GM18873 (cell line): ENCODE data around the gene TNS3.

Experiments
- ATAC-seq: cut with Tn5 transposase; IDR thresholded peaks from one replicate; pipeline ENCODE4 v1.9.1; 2021; ENCODE audit warnings: mild to moderate bottlenecking, moderate library complexity, moderate number of reproducible peaks; ENCODE audit not compliant: unreplicated experiment, low FRiP score

Gene TNS3

GRCh38 chr7:47440320-47440719, 141.6 kb downstream of the TNS3 start:
- ATAC-seq = no peak

- ATAC-seq = no peak
Observed at GRCh38 chr7:47439181-47439667, 142.7 kb downstream of the TNS3 start.

GRCh38 chr7:47438411-47439029, 143.4 kb downstream of the TNS3 start:
- ATAC-seq = no peak

GRCh38 chr7:47435889-47436312, 146.0 kb downstream of the TNS3 start:
- no peak for ATAC-seq

GRCh38 chr7:47433564-47433895, 148.4 kb downstream of the TNS3 start:
- no peak for ATAC-seq

GRCh38 chr7:47432671-47433563, 149.0 kb downstream of the TNS3 start:
- ATAC-seq = no peak

GRCh38 chr7:47430422-47430821, 151.5 kb downstream of the TNS3 start:
- no peak for ATAC-seq

- ATAC-seq = no peak
Observed at GRCh38 chr7:47428768-47429472, 153.0 kb downstream of the TNS3 start.

GRCh38 chr7:47428052-47428767, 153.7 kb downstream of the TNS3 start:
- no peak for ATAC-seq

GRCh38 chr7:47427051-47427643, 154.8 kb downstream of the TNS3 start:
- no peak for ATAC-seq

- no peak for ATAC-seq
Observed at GRCh38 chr7:47424523-47424922, 157.4 kb downstream of the TNS3 start.

- ATAC-seq = no peak
Observed at GRCh38 chr7:47423196-47423595, 158.7 kb downstream of the TNS3 start.

- ATAC-seq = no peak
Observed at GRCh38 chr7:47422611-47423010, 159.3 kb downstream of the TNS3 start.

GRCh38 chr7:47421456-47421855, 160.5 kb downstream of the TNS3 start:
- no peak for ATAC-seq

GRCh38 chr7:47420122-47420780, 161.7 kb downstream of the TNS3 start:
- ATAC-seq = no peak

- ATAC-seq = no peak
Observed at GRCh38 chr7:47419471-47419870, 162.4 kb downstream of the TNS3 start.

GRCh38 chr7:47418601-47419309, 163.2 kb downstream of the TNS3 start:
- no peak for ATAC-seq

- ATAC-seq = no peak
Observed at GRCh38 chr7:47416492-47417480, 165.1 kb downstream of the TNS3 start.
